ENCODE results near the gene SRC. TPM values are rescaled to one million over a fixed set of nuclear protein-coding genes. Genes with fewer than 3 reads are reported as not detected.
A peak's percentile ranks its signal among the peaks of the same experiment; 100 is the strongest.

SRC gene
- total RNA-seq, 4 donors from 2014 or later: 15.1 to 29.3 (median 19.7) TPM

DNA sequence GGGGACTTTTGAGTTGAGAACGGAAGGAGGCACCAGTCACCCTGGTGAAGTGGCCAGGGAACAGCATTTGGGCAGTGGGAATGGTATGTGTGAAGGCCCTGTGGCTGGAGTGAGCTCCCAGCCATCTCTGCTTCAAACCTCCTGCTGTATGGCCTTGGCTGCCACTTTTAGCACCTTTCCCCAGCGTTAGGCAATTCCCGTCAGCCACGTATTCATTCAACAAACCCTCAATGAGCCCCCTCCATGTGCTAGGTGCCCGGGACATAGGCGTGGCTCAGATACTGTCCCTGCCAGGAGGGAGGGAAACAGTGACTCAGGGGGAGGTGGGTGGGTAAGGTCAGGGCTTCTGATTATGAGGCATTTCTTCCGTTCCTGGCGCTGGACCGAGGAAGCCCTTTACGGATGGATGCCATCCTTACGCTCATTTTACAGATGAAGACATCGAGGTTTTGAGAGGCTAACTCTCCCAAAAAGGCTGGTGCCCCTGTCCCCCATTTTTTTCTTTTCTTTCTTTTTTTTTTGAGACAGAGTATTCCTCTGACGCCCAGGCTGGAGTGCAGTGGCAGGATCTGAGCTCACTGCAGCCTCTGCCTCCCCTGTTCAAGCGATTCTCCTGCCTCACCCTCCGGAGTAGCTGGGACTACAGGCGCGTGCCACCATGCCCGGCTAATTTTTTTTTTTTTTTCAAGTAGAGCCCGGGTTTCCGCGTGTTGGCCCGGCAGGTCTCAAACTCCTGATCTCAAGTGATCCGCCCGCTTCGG is 37.5 kb downstream of the SRC start:
- DNase-seq (ENCODE audit: low spot score) (no peak), ATAC-seq (ENCODE audit: low FRiP score) (no peak)
- TF ChIP-seq, protein P1, sequence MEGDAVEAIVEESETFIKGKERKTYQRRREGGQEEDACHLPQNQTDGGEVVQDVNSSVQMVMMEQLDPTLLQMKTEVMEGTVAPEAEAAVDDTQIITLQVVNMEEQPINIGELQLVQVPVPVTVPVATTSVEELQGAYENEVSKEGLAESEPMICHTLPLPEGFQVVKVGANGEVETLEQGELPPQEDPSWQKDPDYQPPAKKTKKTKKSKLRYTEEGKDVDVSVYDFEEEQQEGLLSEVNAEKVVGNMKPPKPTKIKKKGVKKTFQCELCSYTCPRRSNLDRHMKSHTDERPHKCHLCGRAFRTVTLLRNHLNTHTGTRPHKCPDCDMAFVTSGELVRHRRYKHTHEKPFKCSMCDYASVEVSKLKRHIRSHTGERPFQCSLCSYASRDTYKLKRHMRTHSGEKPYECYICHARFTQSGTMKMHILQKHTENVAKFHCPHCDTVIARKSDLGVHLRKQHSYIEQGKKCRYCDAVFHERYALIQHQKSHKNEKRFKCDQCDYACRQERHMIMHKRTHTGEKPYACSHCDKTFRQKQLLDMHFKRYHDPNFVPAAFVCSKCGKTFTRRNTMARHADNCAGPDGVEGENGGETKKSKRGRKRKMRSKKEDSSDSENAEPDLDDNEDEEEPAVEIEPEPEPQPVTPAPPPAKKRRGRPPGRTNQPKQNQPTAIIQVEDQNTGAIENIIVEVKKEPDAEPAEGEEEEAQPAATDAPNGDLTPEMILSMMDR (IDR thresholded peaks at IDR 0.05): no peak

DNA sequence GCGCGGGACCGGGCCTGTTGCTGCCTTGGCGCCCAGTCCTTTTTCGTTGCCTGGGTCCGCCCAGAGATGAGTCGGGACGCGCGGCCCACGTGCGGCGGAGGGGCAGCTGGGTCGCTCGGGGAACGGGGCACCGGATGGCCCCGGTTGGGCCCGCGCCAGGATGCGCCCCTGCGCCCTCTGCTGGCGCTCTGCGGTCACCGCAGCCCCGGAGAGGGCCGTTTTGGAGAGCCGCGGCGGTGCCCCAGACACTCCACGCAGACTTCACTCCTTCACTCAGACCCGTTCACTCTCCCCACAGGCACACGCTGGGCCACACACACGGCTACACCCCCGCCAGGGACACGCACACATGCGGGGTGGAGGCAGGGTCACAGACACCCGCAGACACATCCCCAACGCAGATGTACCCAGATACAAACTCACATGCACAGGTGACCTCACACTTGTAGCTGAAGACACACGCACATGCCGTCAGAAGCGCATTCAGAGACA is 38.8 kb downstream of the SRC start:
- TF ChIP-seq, protein P1 (IDR thresholded peaks at IDR 0.05): peak in 2 of 3 donors; percentile 48 to 91

DNA sequence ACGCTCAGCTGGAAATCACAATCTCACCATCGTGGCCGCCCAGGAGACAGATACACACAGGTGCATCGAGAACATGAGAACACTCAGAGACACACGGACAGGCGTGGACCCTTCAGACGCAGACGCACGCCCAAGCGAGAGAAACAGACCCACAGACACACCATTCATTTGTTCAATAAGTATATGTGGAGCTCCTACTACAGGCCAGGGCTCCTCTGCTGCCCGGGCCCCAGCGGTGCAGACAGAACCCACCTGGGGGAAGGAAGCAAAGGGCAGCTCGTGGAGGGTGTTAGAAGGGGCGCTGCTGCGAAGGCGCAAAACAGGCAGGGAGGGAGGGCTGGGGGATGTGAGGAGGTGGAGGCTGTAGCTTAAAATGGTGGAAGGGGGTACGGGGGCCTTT is 39.2 kb downstream of the SRC start:
- DNase-seq (ENCODE audit: low spot score): no peak

More for the DNA sequence above, 38.8 kb downstream of the SRC start:
- DNase-seq (ENCODE audit: low spot score): peak; percentile 51
- ATAC-seq (ENCODE audit: low FRiP score): peak; percentile 74

DNA sequence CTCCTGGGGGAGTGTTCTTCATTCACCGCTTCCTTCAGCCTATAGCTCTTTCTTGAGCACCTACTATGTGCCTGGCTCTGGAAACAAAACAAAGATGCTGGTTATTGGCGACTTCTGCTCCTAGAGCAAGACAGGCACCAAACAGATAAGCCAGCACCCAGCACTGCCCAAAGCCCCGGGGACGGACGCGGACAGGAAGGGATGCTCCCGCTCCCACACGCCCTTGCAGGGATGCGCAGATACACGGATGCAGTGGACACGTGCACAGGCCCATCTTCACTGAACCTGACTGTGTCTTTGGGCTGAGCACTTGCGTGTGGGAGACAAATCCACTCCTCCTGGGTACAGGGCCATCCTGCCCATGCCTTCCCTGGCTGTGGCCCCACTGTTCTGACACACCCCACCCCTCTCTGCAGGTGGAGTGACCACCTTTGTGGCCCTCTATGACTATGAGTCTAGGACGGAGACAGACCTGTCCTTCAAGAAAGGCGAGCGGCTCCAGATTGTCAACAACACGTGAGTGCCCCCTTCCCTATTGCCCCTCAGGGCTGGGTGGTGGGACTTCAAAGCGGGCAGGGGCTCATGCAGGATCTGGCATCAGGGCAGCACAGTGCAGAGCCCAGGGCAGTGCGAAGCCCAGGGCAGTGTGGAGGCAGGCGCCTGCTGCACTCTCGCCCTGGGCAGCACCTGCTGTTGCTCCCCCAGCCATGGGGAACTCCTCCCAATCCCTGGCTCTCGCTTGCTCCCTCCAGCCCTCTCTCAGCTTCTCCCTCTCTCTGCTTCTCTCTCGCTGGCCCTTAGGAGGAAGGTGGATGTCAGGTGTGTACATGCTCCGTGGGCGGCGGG is 39.9 kb downstream of the SRC start:
- DNase-seq (ENCODE audit: low spot score) (no peak), ATAC-seq (ENCODE audit: low FRiP score) (no peak)
- TF ChIP-seq, protein P1 (IDR thresholded peaks at IDR 0.05): no peak

More for the DNA sequence above, 39.2 kb downstream of the SRC start:
- ATAC-seq (ENCODE audit: low FRiP score): no peak
- TF ChIP-seq, protein P1 (IDR thresholded peaks at IDR 0.05): no peak

DNA sequence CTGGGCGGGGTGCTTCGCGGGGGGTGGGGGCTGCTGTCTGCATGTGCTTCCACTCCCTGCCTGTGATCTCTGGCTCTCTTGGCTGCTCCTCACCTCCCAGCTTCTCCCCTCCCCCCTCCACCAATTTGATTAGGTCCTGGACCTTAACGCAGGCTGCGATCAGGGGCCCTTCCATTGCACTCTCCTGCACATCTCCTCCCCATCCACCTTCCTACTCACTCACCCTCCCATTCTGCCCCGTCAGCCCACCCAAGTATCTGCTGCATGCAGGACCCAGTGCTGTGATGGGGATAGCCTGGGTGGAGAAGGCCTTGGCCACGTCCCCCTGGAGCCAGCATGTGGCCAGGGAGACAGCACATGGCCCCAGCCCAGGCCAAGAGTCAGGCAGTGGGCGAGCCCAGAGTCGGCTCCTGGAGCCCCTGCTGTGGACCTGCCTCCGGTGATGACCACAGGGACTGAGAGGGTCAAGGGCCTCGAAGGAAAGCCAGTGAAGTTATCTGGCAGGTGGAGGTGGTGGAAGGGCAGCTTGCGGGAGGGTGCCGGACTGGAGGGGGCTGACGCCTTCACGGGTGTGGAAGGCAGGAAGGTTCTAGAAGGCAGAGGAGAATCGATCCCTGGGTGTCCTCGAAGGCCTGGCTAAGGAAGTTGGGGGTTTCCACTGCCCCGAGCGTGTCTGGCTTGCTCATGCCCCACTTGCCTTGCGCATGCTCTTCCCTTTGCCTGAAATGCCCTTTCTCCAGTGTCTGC is 40.7 kb downstream of the SRC start:
- no peak for DNase-seq (ENCODE audit: low spot score)
- TF ChIP-seq, protein P1 (IDR thresholded peaks at IDR 0.05): no peak
- ATAC-seq (ENCODE audit: low FRiP score): no peak

DNA sequence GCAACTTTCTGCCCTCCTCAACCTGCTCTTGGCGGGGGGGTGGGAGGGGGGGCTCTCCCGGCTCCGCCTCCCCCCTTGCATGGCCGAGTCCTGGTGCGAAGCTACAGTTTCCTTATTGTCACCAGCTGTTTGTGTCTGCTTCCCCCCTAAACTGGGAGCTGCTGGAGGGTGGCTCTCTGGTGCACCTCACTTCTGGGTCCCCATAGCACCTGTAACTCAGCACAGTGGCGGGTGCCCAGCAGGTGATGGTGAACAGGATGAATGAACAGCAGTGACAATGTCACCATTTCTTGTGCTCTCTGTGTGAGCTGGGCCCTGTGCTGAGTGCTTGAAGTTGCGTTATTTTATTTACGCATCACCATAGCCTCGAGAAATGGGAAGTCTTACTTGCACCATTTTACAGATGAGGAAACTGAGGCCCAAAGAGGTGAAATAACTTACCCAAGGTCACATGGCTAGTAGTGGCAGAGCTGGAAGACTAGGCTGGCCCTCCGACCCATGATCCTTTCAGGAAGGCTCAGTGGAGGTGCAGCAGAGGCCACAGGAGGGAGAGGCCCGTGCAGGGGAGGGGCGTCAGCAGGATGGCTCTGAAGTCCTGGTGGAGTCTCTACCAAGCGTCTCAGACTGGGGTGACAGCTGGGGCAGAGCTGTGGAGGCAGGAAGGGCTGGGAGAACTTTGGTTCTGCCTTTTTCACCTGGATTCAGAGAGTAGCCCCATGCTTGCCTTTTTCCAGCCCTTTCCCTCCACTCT is 41.8 kb downstream of the SRC start:
- TF ChIP-seq, protein P1 (IDR thresholded peaks at IDR 0.05): no peak
- ATAC-seq (ENCODE audit: low FRiP score) (no peak), DNase-seq (ENCODE audit: low spot score) (no peak)
